ENCODE measurements around the gene SNX8. TPM values are rescaled to one million over a fixed set of nuclear protein-coding genes. Genes with fewer than 3 reads are reported as not detected.
A peak's percentile ranks its signal among the peaks of the same experiment; 100 is the strongest.

SNX8 gene
- total RNA-seq, 1 experiment from 2014 or later, result 40.6 TPM

GRCh38 chr7:2353936-2354185 lies 39.6 kb upstream of the SNX8 start:
- Histone ChIP-seq H3K56ac (ENCODE audit: insufficient read length, low read depth, low read length) (peak overlapping the region; percentile 99), H2BK20ac (ENCODE audit: low read depth, low read length, poor library complexity, severe bottlenecking) (no peak overlapping the region), H3K79me1 (ENCODE audit: insufficient read depth, low read depth, low read length, poor library complexity, severe bottlenecking) (no peaks in the 10 kb centered on the region), H3K9ac (ENCODE audit: extremely low read depth, insufficient read length, low read length) (peak overlapping the region; percentile 98), H3K4me1 (ENCODE audit: insufficient read depth, low read length) (no peaks in the 10 kb centered on the region), H4K91ac (ENCODE audit: insufficient read length, low read depth, low read length) (peak overlapping the region; percentile 77), H4K20me1 (ENCODE audit: control insufficient read depth, insufficient read depth, insufficient read length) (no peaks in the 10 kb centered on the region), H3T11ph (ENCODE audit: low read length) (peak overlapping the region; percentile 100), H3K23me2 (ENCODE audit: insufficient read length, low read depth, low read length, poor library complexity, severe bottlenecking) (peaks cover 3% of the 10 kb centered on the region), H3K4me2 (ENCODE audit: insufficient read depth, insufficient read length, low read length) (peak overlapping the region; percentile 61), H3K79me2 (ENCODE audit: insufficient read depth, low read length) (peaks cover 37% of the 10 kb centered on the region), H2AFZ (ENCODE audit: low read length) (peak overlapping the region; percentile 98), H4K5ac (ENCODE audit: insufficient read length, low read depth, low read length) (peak overlapping the region; percentile 98), H3K18ac (ENCODE audit: insufficient read length, low read depth, low read length) (peak overlapping the region; percentile 99), H2BK120ac (ENCODE audit: low read depth, low read length, poor library complexity, severe bottlenecking) (peak overlapping the region; percentile 100), H3K4ac (ENCODE audit: low read depth, low read length) (peak overlapping the region; percentile 76; the same call in 1 of the 2 replicates), H2AK5ac (ENCODE audit: insufficient read length, low read length) (no peak overlapping the region), H3K9me3 (ENCODE audit: control insufficient read depth, low read depth, low read length) (no peaks in the 10 kb centered on the region), H3K14ac (ENCODE audit: insufficient read depth, low read length) (peak overlapping the region; percentile 99), H3K23ac (ENCODE audit: insufficient read length, low read depth, low read length) (no peak overlapping the region), H2BK5ac (ENCODE audit: insufficient read length, low read length) (peak overlapping the region; percentile 99), H4K8ac (replicated peaks; ENCODE audit: insufficient read length, low read depth, low read length) (no peak overlapping the region), H3K27me3 (ENCODE audit: insufficient read depth, low read length) (no peaks in the 10 kb centered on the region), H2BK12ac (ENCODE audit: insufficient read length, low read depth, low read length) (no peak overlapping the region), H2BK15ac (ENCODE audit: low read depth, low read length) (no peak overlapping the region), H3K27ac (ENCODE audit: insufficient read length, low read depth, low read length) (peak overlapping the region; percentile 96)
- peaks cover 8 to 14% of the 10 kb centered on the region in 2 experiments for H3K4me1 Mint-ChIP-seq
- H3K27ac Mint-ChIP-seq, result peak overlapping the region; percentile 100
- H3K9me3 Mint-ChIP-seq, result no peaks in the 10 kb centered on the region; a peak in 1 of 5 replicates
- no peaks in the 10 kb centered on the region for H3K27me3 Mint-ChIP-seq (ENCODE audit: low read depth)
- peak overlapping the region; percentile 86 to 93 for H3K4me3 Mint-ChIP-seq
- DNase-seq, result peak; percentile 88
- no CpG with 5 or more reads among the region's 26 CpGs for WGBS (ENCODE audit: extremely low coverage, insufficient read length, low lambda C conversion rate)
- TF ChIP-seq, protein P1, sequence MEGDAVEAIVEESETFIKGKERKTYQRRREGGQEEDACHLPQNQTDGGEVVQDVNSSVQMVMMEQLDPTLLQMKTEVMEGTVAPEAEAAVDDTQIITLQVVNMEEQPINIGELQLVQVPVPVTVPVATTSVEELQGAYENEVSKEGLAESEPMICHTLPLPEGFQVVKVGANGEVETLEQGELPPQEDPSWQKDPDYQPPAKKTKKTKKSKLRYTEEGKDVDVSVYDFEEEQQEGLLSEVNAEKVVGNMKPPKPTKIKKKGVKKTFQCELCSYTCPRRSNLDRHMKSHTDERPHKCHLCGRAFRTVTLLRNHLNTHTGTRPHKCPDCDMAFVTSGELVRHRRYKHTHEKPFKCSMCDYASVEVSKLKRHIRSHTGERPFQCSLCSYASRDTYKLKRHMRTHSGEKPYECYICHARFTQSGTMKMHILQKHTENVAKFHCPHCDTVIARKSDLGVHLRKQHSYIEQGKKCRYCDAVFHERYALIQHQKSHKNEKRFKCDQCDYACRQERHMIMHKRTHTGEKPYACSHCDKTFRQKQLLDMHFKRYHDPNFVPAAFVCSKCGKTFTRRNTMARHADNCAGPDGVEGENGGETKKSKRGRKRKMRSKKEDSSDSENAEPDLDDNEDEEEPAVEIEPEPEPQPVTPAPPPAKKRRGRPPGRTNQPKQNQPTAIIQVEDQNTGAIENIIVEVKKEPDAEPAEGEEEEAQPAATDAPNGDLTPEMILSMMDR (conservative IDR thresholded peaks at IDR 0.05), result no peak
- peaks cover 18 to 51% (median 29%) of the 10 kb centered on the region in 3 experiments for H3K36me3 Mint-ChIP-seq (ENCODE audit: insufficient read depth in 1 of 3, low read depth in 3 of 3)

Data from H9 (cell line).